Measurements from ENCODE around the gene TBC1D4. TPM values are rescaled to one million over a fixed set of nuclear protein-coding genes. Genes with fewer than 3 reads are reported as not detected.

The TBC1D4 gene
- polyA plus RNA-seq, 1 donor from 2014 or later = 3.9 TPM

GRCh38 chr13:75318138-75318833 is 163.7 kb downstream of the TBC1D4 start:
- Histone ChIP-seq H4K20me1 (ENCODE audit: insufficient read depth) (no peaks in the 10 kb centered on the region), H3K79me2 (replicated peaks; ENCODE audit: insufficient read depth, low read length) (no peaks in the 10 kb centered on the region), H3K9ac (ENCODE audit: low read length) (no peak overlapping the region), H3K4me2 (ENCODE audit: low read length) (no peak overlapping the region), H3K27ac (ENCODE audit: low read length) (no peak overlapping the region), H2AFZ (ENCODE audit: low read depth, low read length) (no peak overlapping the region), H3K36me3 (ENCODE audit: insufficient read depth, low read length) (no peaks in the 10 kb centered on the region), H3K4me3 (ENCODE audit: low read length) (no peak overlapping the region), H3K9me2 (ENCODE audit: insufficient read depth, low read length) (no peaks in the 10 kb centered on the region), H3K9me3 (ENCODE audit: low read length) (no peaks in the 10 kb centered on the region), H3F3A (ENCODE audit: insufficient read depth, low read length, poor library complexity, severe bottlenecking) (no peaks in the 10 kb centered on the region), H3K27me3 (ENCODE audit: insufficient read depth, low read depth, low read length) (no peaks in the 10 kb centered on the region)
- TF ChIP-seq SMC3 (conservative IDR thresholded peaks at IDR 0.05; ENCODE audit: poor library complexity) (no peak), EZH2 (IDR thresholded peaks at IDR 0.05; ENCODE audit: borderline replicate concordance, insufficient read depth, low read length, poor library complexity, severe bottlenecking) (no peak), CTCF (IDR thresholded peaks at IDR 0.05; ENCODE audit: poor library complexity, severe bottlenecking) (no peak), EP300 (conservative IDR thresholded peaks at IDR 0.05; ENCODE audit: poor library complexity, severe bottlenecking) (no peak), TAF1 (IDR thresholded peaks at IDR 0.05; ENCODE audit: low read depth) (no peak), POLR2AphosphoS5 (IDR thresholded peaks at IDR 0.05) (no peak), MXI1 (conservative IDR thresholded peaks at IDR 0.05; ENCODE audit: poor library complexity, severe bottlenecking) (no peak), RAD21 (conservative IDR thresholded peaks at IDR 0.05) (no peak), REST (IDR thresholded peaks at IDR 0.05; ENCODE audit: borderline replicate concordance) (no peak)

GRCh38 chr13:75316427-75316826 is 165.5 kb downstream of the TBC1D4 start:
- no peaks in the 10 kb centered on the region for H3K9me3 ChIP-seq (ENCODE audit: low read length)
- H3F3A ChIP-seq (ENCODE audit: insufficient read depth, low read length, poor library complexity, severe bottlenecking) = no peaks in the 10 kb centered on the region
- H3K4me2 ChIP-seq (ENCODE audit: low read length) = no peak overlapping the region
- no peaks in the 10 kb centered on the region for H3K9me2 ChIP-seq (ENCODE audit: insufficient read depth, low read length)
- H4K20me1 ChIP-seq (ENCODE audit: insufficient read depth) = no peaks in the 10 kb centered on the region
- H3K9ac ChIP-seq (ENCODE audit: low read length) = no peak overlapping the region
- no peak overlapping the region for H3K27ac ChIP-seq (ENCODE audit: low read length)
- no peak overlapping the region for H2AFZ ChIP-seq (ENCODE audit: low read depth, low read length)
- no peak overlapping the region for H3K4me3 ChIP-seq (ENCODE audit: low read length)
- no peaks in the 10 kb centered on the region for H3K36me3 ChIP-seq (ENCODE audit: insufficient read depth, low read length)
- no peaks in the 10 kb centered on the region for H3K27me3 ChIP-seq (ENCODE audit: insufficient read depth, low read depth, low read length)
- no peaks in the 10 kb centered on the region for H3K79me2 ChIP-seq (replicated peaks; ENCODE audit: insufficient read depth, low read length)
- TF ChIP-seq CTCF (IDR thresholded peaks at IDR 0.05; ENCODE audit: poor library complexity, severe bottlenecking) (no peak), RAD21 (conservative IDR thresholded peaks at IDR 0.05) (no peak), EZH2 (IDR thresholded peaks at IDR 0.05; ENCODE audit: borderline replicate concordance, insufficient read depth, low read length, poor library complexity, severe bottlenecking) (no peak), SMC3 (conservative IDR thresholded peaks at IDR 0.05; ENCODE audit: poor library complexity) (no peak), EP300 (conservative IDR thresholded peaks at IDR 0.05; ENCODE audit: poor library complexity, severe bottlenecking) (no peak), POLR2AphosphoS5 (IDR thresholded peaks at IDR 0.05) (no peak), TAF1 (IDR thresholded peaks at IDR 0.05; ENCODE audit: low read depth) (no peak), MXI1 (conservative IDR thresholded peaks at IDR 0.05; ENCODE audit: poor library complexity, severe bottlenecking) (no peak), REST (IDR thresholded peaks at IDR 0.05; ENCODE audit: borderline replicate concordance) (no peak)
